HG02943 (cell line): Measurements from ENCODE around the gene BMAL1.

ENCODE experiments used
- ATAC-seq: cut with Tn5 transposase; IDR thresholded peaks from one replicate; pipeline ENCODE4 v1.9.1; 2021; ENCODE audit warnings: mild to moderate bottlenecking, low read depth, moderate library complexity; ENCODE audit not compliant: unreplicated experiment

BMAL1 gene

DNA sequence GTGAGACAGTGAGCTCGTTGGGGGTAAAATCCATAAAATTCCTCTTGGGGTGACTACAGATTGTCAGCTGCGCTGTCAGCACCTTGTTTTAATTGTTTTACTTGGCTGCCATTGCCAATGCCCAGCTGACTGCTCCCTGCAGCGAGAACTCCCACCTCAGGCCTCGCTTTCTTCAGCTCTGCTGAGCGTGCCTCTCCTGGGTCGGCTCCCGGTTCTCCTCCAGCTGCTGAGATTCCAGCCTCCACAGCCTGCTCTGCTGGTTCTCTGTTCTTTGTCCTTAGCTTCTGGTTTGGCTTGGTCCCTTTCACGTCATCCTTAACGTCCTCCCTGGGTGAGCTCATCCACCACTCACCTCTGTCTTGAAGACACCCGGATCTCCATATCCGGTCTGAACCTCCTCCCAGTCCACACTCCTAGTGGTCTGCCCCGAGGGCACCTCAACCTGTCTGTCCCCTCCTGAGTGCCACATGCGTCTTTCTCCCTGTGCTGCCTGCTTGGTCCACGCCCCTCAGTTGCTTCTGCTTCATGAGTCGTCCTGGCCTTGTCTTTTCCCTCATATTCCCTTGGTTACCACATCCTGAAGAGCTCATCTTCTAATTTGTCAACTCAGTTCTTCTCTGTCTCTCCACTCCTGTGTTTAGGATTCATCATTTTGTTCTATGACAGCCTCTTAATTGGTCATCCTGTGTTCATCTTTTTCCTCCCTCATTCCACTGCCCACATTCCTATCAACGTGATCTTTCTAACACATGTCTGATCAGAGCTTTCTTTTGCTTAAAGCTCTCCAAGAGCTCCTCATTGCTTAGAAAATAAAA is 35.6 kb downstream of the BMAL1 start:
- ATAC-seq = no peak

DNA sequence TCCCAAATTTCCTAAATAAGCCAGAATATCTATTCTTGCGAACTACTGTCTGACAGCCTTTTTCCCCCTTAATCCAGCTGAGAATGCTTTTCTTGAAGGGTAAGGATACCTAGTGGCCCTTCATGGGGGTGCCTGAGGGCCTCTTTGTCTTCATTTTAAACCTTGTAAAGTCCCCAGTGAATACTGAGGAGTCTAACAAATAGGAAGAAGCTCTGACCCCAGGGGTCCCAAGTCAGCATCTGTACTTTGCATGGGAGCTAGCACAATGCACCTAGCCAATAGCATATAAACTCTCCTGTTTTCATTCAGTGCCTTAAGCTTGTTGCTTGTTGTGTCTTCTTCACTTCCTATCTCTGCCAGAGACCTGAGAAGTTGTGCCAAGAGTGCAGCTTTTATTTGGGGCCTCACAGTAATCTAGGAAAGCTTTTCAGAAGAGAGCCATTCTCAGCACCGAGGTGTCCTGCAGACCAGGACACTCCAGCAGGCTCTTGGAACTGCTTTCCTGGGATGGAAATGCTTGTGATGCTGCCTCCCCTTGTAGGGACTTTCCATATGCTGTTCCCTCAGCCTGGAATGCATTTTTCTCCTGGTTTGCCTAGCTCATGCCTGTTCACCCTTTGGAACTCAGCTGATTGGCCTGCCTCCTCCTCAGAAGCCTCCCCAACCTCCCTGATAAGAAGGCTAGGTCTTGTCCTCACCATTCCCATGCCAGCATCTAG is 37.2 kb downstream of the BMAL1 start:
- no peak for ATAC-seq

DNA sequence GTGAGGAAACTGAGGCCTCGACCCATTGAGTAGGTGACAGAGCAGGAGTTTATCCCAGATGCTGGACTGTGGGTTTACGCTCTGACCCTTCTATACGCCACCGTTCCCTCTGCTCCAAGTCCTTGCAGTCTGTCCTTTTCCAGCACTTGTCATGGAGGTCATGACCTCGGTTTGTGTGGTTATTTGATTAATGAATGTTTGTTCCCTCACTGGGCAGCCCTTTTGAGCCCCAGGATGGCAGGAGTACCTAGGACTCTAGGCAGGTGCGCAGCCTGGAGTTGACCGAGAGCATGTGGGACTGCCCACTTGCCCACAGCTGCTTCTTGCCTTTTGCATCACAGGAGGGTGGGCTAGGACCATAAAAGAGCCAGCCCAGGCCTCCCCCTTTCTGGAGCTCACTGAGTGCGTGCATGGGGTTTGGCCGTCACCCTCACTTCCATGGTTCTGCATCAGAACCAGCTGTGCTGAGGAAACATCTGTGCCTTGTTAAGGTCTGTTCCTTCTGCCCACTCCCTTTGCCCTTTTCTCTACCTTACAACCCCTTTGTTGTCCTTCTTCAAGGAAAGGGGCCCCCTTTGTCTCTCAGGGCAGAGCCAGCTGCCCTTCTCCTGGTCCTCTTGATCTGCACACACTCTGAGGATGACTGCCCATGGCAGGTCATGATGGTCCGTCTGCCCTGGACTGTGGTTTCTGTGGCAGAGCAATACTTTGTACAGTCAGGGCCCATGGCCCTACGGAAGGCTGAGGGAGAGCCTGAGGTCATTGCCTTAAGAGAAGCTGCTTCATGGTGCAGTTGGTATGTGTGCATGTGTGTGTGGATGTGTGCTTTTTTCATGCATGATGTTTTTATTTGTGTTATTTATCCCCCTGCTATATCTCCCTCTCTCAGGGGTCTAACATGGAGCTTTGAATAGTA is 38.2 kb downstream of the BMAL1 start:
- no peak for ATAC-seq

DNA sequence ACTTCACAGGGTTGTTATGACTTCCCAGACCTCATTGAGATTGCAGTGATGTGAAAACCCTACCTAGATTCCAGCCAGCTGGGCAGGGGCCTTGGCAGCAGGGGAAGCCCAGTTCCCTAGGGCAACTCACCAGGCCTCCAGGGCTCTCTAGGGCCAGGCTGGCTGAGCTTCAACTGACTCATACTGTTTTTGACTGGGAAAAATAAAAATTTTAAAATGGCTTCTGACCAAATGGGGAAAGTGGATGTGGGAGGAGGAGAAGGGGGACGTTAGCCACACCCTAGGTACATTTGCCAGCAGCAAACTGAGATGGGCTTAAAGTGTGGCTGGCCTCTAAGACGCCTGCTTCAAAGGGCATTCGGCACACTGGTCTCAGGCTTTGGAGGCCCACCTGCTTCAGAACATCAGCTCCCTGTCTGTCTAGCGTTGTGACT is 39.0 kb downstream of the BMAL1 start:
- no peak for ATAC-seq

DNA sequence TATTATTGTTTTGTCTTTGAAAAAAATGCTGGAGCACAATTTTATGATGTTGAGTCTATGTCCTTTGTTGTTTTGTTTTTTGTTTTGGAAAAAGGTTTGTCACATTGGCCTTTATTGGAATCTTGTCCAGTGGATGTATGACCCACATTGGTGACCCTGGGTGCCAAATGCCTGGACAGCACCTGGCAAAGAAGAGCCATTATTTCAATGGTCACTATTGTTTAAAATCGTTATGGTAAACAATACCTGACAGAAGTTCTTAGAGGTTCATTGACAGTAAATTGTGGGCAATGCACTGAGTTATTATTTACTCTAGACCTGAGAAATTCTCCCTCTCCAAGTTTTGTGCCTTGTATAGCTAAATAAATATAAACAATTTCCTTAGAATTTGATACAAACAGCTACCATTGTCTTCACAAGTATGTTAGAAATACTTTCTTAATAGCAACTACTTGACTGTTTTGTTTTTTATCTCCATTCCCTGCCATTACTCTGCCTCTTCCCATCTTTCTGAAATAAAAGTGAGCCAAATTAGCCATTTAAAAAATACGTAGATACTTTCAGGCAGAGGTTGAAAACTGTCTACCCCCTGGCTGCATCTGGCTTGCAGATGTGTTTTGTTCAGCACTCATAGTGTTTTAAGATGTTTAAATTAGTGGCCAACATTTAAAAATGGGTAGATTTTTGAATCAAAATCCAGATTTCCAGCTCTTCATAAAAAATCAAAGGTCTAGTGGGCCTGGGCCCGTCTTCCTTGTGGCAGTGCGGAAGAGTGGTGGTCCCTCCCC is 39.9 kb downstream of the BMAL1 start:
- no peak for ATAC-seq

DNA sequence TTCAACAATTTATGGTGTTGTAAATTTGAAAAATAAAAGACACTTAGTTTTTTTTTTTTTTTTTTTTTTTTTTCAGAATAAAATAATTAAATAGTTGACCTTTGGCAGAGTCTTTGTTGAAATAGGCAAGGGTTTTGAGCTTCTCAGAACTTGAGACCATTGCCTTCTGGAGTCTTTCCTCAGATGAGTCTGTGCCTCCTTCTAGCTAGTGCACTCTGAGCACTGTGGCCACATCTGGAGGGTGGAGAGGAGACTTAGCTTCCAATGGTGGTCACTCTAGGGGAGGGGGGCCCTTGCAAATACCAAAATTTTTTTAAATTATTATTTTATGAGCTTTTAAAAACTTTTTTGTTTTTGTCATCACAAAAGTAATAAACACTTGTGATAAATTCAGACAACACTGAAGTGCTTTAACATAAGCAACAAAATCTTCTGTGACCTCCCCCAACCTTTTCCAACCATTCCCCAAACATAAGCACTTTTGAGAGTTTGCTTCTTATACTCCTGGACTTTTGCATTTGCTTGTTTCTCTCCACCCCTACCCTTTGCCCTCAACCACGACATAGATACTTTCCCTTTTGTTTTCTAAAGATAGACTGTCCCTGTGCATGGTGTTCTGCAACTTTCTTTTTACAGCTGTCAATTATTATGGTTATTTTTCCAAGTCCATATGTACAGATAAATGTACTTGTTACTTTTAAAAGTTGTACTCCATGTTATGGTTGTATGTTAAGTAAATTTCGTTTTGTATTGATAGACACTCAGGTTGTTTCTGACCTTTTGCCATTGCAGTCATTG is 41.1 kb downstream of the BMAL1 start:
- ATAC-seq = peak; percentile 86

DNA sequence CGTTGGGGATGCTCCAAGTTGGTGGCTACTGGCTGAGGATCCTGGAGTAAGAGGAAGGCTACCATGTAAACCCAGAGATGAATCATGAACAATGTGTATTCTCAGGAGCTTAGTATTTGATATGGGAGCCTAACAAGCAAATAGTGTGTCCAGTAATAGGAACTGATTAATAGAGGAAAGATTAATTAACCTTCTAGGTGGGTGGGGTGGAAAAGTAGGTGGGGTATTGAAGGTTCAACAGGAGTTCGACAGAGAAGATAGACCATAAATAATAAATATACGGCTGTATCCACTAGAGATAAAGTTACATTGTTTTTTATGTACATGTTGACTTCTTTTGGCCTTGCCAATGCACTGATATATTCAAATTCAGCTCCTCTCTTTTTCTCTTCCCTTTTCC is 43.1 kb downstream of the BMAL1 start:
- ATAC-seq = no peak

DNA sequence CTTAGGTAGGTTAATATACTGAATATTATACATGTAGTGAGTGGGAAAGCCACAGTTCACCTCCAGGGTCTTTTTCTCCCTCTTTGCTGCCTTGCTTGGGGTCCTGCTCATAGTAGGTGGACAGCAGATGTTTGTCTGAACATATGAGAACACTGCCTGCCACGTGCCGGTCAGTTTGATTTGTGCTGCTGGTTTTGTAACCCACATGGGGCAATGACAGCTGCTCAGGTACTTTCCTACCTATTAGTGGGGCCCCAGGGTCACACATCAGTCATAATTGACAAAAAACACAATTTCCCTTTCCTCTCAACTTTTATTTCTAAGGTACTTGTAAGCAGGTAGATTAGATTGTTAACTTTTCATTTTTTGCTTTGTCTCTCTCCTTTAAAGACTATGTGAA is 43.8 kb downstream of the BMAL1 start:
- ATAC-seq = no peak

DNA sequence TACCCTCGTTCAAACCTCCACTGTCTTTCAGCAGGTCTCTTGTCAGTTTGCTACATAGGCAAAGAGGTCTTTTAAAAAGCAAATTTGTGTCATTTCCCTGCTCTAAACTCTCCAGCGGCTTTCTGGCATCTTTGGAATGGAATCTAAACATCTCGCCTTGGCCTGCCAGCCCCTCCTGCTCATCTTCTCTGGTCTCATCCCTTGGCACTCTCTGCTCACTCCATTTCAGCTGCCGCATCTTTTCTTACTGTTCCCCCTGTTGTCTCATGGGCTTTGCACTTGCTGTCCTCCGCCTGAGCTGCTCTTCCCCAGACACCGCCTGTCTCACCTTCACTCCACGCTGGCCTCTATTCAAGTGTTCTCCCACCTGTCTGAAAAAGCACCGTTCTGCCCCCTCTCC is 46.6 kb downstream of the BMAL1 start:
- ATAC-seq = no peak

DNA sequence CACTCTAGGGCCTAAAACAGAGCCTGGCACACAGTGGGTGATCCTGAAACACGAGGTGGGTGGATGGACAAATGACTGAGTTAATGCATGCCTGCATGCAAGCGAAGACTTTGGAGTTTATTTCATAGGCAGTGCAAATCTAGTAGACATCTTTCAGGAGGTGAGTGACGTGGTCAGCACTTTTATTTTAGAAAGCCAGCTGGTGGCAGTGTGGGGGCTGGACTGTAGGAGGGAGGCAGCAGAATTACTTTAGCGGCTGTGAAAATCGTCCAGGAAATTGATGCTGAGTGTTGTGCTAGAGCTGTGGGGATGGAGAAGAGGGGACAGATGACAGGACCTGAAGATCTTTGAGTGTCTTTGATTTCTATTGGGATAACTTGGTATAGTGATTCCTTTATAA is 47.1 kb downstream of the BMAL1 start:
- ATAC-seq = no peak

DNA sequence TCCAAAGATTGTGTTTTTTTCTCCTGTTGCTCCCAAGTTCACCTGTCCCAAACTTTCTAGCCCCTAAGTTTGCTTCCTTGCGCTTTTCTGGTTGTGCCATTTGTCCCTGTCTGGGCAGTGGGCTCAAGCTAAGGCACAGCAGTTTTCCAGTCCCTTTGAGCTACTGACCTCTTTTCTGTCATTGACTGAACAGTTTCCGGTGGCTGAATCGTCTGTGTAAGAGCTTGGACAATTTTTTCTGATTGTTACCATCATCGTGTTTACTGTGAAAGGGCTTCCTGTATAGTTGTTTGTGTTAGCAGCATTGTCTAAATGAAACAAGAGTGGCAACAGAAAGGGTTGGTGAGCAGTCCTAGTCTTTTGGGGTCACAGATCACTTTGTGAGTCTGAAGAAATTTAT is 49.8 kb downstream of the BMAL1 start:
- ATAC-seq = no peak

DNA sequence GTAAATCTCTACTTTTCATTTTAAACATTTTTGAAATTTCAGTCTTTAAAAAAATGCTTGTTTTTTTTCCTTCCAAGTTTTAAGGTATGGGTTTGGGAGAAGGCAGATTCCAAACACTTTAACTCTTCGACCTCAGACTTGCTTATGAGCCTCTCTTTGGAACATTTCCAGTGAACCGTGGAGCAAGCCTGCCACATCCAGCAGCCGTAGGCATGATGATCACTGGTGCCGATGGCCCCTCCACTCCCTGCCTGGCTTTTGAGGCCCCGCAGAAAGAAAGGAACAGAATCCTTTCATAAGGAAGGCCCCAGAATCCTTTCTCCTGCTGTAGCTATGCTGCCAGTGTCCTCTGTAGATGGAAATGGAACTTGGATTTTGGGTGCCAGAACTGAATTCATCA is 50.7 kb downstream of the BMAL1 start:
- no peak for ATAC-seq

DNA sequence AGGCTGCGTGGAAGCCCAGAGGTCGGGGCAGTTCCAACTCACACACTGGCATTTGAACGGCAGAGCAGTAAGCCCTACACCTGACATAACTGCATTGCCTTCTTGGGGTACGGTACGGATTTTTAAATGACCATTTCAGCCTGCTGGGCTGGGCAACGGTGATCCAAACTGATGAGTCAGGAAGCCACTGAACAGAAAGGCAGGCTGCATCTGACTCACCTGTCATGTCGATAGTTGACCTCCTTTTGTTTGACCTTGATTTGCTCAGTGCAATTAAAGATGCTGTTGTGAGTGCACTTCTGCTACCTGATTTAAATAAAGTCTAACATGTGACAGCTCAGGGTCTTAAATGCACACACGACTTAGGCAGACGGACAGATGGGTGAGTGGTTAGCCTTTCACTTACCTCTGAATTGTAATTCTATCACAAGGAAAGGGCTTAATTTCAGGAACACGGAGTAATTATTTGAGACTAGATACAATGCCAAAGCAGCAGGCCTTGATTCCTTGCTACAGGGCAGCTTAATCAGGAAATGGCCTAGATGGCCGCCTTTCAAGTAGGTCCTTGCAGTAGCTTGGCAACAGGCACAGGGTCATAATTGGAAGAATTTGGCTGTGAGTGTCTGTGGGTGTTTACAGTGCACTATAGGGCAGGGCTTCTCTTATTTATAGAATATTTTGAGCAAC is 52.2 kb downstream of the BMAL1 start:
- no peak for ATAC-seq

DNA sequence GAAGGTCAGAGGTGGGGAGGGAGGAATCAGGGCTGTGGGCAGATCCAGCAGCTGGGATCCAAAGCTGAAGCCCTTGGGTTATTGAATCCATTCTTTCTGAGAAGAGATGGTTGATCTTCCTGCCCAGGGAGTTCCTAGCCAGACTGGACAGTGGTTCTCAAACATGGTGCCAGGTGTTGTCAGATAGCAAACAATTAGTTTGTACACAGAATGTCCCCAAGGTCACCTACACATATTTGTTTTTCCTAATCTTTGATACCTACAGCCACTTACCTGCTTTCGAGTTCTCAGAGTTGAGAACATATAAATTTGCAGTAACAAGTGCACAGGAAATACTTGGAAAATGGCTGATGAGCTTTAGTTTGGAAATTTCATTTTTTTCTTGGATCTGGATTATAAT is 54.5 kb downstream of the BMAL1 start:
- ATAC-seq = no peak

DNA sequence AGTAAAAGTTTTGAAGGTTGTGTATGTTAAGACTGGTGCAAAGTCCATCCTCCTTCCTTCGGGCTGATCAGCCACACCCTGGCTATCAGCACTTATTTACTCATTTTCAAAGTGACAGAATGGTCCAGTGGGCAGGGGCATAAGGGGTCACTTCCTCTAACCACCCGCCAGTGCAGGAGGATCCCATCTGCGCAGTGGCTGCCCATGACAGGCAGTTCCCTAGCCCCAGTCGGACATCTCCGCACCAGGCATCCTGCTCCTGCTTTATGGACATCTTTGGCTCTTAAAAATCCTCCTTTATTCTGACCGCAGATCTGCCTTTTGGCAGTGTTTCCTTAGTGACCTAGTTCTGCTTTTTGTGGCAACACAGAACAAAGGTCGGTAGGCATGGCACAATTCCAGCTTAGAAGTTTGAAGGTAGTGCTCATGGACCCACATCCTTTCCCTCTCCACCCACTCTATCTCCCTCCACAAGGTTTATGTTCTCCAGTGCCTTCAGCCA is 55.9 kb downstream of the BMAL1 start:
- peak; percentile 64 for ATAC-seq

DNA sequence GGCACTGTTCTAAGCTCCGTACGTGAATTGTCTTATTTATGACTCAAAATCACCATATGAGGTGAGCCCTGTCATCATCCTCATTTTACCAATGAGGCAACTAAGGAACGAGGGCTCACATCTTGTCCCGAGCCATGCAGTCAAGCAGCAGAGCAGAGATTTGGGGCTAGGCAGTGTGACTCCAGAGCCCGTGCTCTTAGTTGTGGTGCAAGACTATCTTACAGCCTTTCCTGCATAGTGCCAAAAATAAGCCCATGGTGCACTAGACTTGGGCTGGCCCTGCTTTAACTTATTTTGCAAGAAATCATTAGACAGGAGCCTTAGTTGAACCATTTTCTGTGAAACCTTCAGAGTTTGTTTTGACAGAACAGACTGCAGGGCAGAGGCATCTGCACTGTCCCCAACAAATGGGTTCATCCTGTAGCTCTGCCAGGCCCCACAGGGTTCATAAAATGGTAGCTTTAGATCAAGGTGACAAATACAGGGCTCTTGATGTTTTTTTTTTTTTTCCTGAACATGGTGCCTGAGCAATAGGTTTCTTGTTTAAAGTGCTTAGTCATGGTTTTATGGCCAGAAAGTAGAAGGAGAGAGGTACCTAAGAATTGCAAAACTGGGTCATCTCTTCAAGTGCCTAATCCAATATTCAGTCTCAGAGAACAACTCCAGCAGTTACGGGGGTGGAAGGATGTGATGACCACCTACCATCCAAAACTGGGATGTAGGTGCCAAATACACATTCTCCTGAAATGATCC is 56.6 kb downstream of the BMAL1 start:
- no peak for ATAC-seq

DNA sequence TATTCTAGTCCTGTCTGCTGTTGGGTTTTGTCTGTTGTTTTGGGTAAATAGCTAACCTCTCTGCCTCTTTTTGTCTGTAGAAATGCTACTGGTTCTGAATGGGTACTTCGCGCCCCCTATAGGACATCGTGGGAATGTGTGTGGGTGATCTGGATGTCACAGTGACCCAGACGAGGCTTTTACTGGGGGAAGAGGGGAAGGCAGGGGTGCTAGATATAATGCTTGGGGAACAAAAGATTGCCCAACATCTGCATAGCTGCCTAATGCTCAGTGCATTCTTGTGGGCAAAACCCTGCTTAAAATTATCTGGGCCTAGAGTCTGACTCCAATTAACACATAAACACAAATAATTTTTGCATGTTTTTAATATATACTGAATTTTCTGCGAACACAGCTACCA is 57.7 kb downstream of the BMAL1 start:
- peak; percentile 41 for ATAC-seq
